ENCODE measurements around the gene NTMT1.

NTMT1 gene

GRCh38 chr9:129609486-129610212 lies 16.3 kb upstream of the NTMT1 start:
- H3K27me3 ChIP-seq (ENCODE audit: insufficient read depth, low read length): no peaks in the 10 kb centered on the region
- H3K36me3 ChIP-seq (ENCODE audit: insufficient read depth, low read length): no peaks in the 10 kb centered on the region
- H3K79me2 ChIP-seq (ENCODE audit: control insufficient read depth, insufficient read depth, low read length, unreplicated experiment): no peaks in the 10 kb centered on the region
- H3K4me1 ChIP-seq (ENCODE audit: control insufficient read depth, insufficient read depth, low read length, unreplicated experiment): peaks cover 19% of the 10 kb centered on the region
- H3K27ac ChIP-seq (ENCODE audit: low read depth, low read length): no peak overlapping the region
- H3K4me3 ChIP-seq (ENCODE audit: low read depth, low read length): peak overlapping the region; percentile 95
- no peak overlapping the region for H2AFZ ChIP-seq (ENCODE audit: low read length, unreplicated experiment)

DNA sequence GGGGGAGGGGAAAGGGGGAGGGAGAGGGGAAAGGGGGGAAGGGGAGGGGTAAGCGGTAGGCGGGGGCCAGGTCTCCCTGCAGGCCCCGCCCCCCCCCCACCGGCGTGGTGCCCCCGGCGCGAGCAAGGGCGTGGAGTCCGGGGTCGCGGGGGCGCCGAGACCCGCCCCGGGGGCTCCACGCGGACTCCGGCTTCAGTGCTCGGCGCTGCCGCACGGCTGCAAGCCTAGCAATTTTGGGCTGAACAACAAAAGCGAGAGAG lies 15.8 kb upstream of the NTMT1 start:
- H3K4me1 ChIP-seq (ENCODE audit: control insufficient read depth, insufficient read depth, low read length, unreplicated experiment): peaks cover 19% of the 10 kb centered on the region
- no peaks in the 10 kb centered on the region for H3K27me3 ChIP-seq (ENCODE audit: insufficient read depth, low read length)
- peak overlapping the region; percentile 70 for H2AFZ ChIP-seq (ENCODE audit: low read length, unreplicated experiment)
- no peaks in the 10 kb centered on the region for H3K79me2 ChIP-seq (ENCODE audit: control insufficient read depth, insufficient read depth, low read length, unreplicated experiment)
- H3K4me3 ChIP-seq (ENCODE audit: low read depth, low read length): peak overlapping the region; percentile 95
- H3K27ac ChIP-seq (ENCODE audit: low read depth, low read length): no peak overlapping the region
- no peaks in the 10 kb centered on the region for H3K36me3 ChIP-seq (ENCODE audit: insufficient read depth, low read length)

DNA sequence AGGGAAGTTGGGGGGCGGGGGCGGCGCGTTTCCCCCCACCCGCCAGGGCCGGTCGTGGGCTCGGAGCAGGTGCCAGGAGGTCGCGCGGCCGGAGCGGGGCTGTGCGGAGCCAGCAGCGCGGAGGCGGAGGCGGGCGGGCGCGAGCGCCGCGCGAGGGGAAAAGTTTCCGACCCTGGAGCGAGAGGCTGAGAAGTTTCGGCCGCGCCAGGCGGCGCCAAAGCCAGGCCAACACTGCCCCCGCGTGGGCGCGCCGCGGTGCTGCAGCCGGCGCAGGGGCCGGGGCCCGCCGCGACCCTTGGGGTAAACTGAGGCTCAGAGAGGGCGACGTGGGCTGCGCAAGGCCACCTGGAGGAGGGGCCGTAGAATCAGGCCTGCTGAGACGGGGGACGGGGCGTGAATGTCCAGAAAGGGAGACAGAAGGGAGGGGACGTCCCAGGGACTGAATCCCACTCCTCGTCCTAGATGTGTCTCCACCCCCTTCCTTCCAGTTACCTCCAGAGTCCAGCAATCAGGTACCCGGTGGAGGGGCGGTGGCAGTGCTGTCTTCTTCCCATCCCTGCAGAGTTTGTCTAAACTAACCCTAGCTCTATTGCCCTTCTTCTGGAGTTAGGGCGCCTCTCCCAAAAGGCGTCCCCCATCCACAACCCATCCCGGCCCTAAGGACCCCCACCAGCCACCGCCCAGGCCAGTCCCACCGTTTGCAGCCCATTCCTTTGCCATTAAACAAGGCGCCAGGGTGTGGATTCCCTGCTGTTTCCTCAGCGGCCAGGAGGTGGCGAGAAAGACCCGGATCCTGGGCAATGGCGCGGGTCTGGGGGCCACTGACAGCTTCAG lies 15.3 kb upstream of the NTMT1 start:
- Histone ChIP-seq H2AFZ (ENCODE audit: low read length, unreplicated experiment) (peak overlapping the region; percentile 70), H3K27ac (ENCODE audit: low read depth, low read length) (no peak overlapping the region), H3K27me3 (ENCODE audit: insufficient read depth, low read length) (no peaks in the 10 kb centered on the region), H3K4me1 (ENCODE audit: control insufficient read depth, insufficient read depth, low read length, unreplicated experiment) (peaks cover 19% of the 10 kb centered on the region), H3K4me3 (ENCODE audit: low read depth, low read length) (peak overlapping the region; percentile 95), H3K36me3 (ENCODE audit: insufficient read depth, low read length) (no peaks in the 10 kb centered on the region), H3K79me2 (ENCODE audit: control insufficient read depth, insufficient read depth, low read length, unreplicated experiment) (no peaks in the 10 kb centered on the region)

DNA sequence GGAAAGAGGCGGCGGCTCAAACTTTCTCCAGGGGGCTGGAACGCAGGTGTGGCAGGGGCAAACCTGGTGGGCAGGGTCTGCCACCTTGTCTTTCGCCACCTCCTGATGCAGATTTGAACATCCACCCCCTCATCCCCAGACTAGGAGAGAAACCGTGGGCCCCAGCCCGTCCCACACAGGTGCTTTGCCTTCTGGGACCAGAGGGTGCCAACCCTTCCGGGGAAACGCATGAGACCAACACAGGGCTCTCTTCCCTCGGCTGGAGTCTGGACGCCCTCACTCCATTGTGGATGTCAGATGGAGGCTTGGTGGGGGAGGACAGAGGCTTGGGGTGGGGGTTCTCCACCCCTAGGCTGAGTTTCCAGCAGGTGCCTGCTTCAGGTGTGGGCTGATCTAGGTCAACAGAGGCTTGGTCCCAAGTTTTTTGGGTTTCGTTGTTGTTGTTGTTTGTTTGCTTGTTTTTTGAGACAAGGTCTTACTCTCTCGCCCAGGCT lies 14.6 kb upstream of the NTMT1 start:
- Histone ChIP-seq H3K4me3 (ENCODE audit: low read depth, low read length) (peak overlapping the region; percentile 95; the same call in 1 of the 2 replicates), H3K79me2 (ENCODE audit: control insufficient read depth, insufficient read depth, low read length, unreplicated experiment) (no peaks in the 10 kb centered on the region), H3K36me3 (ENCODE audit: insufficient read depth, low read length) (no peaks in the 10 kb centered on the region), H3K27ac (ENCODE audit: low read depth, low read length) (no peak overlapping the region), H3K27me3 (ENCODE audit: insufficient read depth, low read length) (no peaks in the 10 kb centered on the region), H3K4me1 (ENCODE audit: control insufficient read depth, insufficient read depth, low read length, unreplicated experiment) (peaks cover 19% of the 10 kb centered on the region), H2AFZ (ENCODE audit: low read length, unreplicated experiment) (no peak overlapping the region)

GRCh38 chr9:129612123-129612522 lies 13.8 kb upstream of the NTMT1 start:
- Histone ChIP-seq H2AFZ (ENCODE audit: low read length, unreplicated experiment) (no peak overlapping the region), H3K4me3 (ENCODE audit: low read depth, low read length) (no peak overlapping the region), H3K36me3 (ENCODE audit: insufficient read depth, low read length) (no peaks in the 10 kb centered on the region), H3K27ac (ENCODE audit: low read depth, low read length) (no peak overlapping the region), H3K79me2 (ENCODE audit: control insufficient read depth, insufficient read depth, low read length, unreplicated experiment) (no peaks in the 10 kb centered on the region), H3K27me3 (ENCODE audit: insufficient read depth, low read length) (no peaks in the 10 kb centered on the region), H3K4me1 (ENCODE audit: control insufficient read depth, insufficient read depth, low read length, unreplicated experiment) (peaks cover 17% of the 10 kb centered on the region)

- Histone ChIP-seq H3K4me1 (ENCODE audit: control insufficient read depth, insufficient read depth, low read length, unreplicated experiment) (peaks cover 12% of the 10 kb centered on the region), H3K27me3 (ENCODE audit: insufficient read depth, low read length) (no peaks in the 10 kb centered on the region), H2AFZ (ENCODE audit: low read length, unreplicated experiment) (no peak overlapping the region), H3K36me3 (ENCODE audit: insufficient read depth, low read length) (no peaks in the 10 kb centered on the region), H3K79me2 (ENCODE audit: control insufficient read depth, insufficient read depth, low read length, unreplicated experiment) (no peaks in the 10 kb centered on the region), H3K4me3 (ENCODE audit: low read depth, low read length) (no peak overlapping the region), H3K27ac (ENCODE audit: low read depth, low read length) (no peak overlapping the region)
These were observed 13.0 kb upstream of the NTMT1 start for GRCh38 chr9:129612815-129613519.

- Histone ChIP-seq H3K27ac (ENCODE audit: low read depth, low read length) (no peak overlapping the region), H3K4me1 (ENCODE audit: control insufficient read depth, insufficient read depth, low read length, unreplicated experiment) (peaks cover 9% of the 10 kb centered on the region), H3K4me3 (ENCODE audit: low read depth, low read length) (no peak overlapping the region), H2AFZ (ENCODE audit: low read length, unreplicated experiment) (no peak overlapping the region), H3K36me3 (ENCODE audit: insufficient read depth, low read length) (no peaks in the 10 kb centered on the region), H3K79me2 (ENCODE audit: control insufficient read depth, insufficient read depth, low read length, unreplicated experiment) (no peaks in the 10 kb centered on the region), H3K27me3 (ENCODE audit: insufficient read depth, low read length) (no peaks in the 10 kb centered on the region)
These were observed 12.3 kb upstream of the NTMT1 start for GRCh38 chr9:129613520-129614175.

DNA sequence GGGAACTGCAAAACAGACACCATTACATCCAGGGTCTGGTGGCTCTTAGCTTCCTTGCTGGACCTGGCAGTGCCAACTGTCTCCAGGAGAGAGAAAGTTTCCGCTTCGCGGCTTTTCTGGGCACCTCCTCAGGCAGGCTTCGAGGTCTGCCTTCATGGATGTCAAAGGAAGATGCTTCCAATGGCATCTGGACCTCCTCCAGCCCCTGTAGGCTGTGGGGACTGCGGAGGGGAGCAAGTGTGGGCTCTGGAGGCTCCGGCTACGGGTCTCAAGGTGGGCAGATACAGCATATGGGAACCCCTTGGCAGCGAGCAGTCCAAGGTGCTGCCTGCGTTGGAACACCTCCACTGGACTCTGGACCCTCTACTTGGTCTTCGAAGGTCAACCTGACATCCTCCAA lies 11.0 kb upstream of the NTMT1 start:
- Histone ChIP-seq H2AFZ (ENCODE audit: low read length, unreplicated experiment) (no peak overlapping the region), H3K27me3 (ENCODE audit: insufficient read depth, low read length) (no peaks in the 10 kb centered on the region), H3K4me3 (ENCODE audit: low read depth, low read length) (no peak overlapping the region), H3K27ac (ENCODE audit: low read depth, low read length) (no peak overlapping the region), H3K4me1 (ENCODE audit: control insufficient read depth, insufficient read depth, low read length, unreplicated experiment) (peaks cover 5% of the 10 kb centered on the region), H3K79me2 (ENCODE audit: control insufficient read depth, insufficient read depth, low read length, unreplicated experiment) (no peaks in the 10 kb centered on the region), H3K36me3 (ENCODE audit: insufficient read depth, low read length) (no peaks in the 10 kb centered on the region)

- Histone ChIP-seq H3K79me2 (ENCODE audit: control insufficient read depth, insufficient read depth, low read length, unreplicated experiment) (no peaks in the 10 kb centered on the region), H3K36me3 (ENCODE audit: insufficient read depth, low read length) (no peaks in the 10 kb centered on the region), H2AFZ (ENCODE audit: low read length, unreplicated experiment) (no peak overlapping the region), H3K4me1 (ENCODE audit: control insufficient read depth, insufficient read depth, low read length, unreplicated experiment) (peaks cover 5% of the 10 kb centered on the region), H3K27me3 (ENCODE audit: insufficient read depth, low read length) (no peaks in the 10 kb centered on the region), H3K27ac (ENCODE audit: low read depth, low read length) (no peak overlapping the region), H3K4me3 (ENCODE audit: low read depth, low read length) (no peak overlapping the region)
These were observed 10.3 kb upstream of the NTMT1 start for GRCh38 chr9:129615407-129616285.

- Histone ChIP-seq H3K27me3 (ENCODE audit: insufficient read depth, low read length) (no peaks in the 10 kb centered on the region), H3K79me2 (ENCODE audit: control insufficient read depth, insufficient read depth, low read length, unreplicated experiment) (no peaks in the 10 kb centered on the region), H2AFZ (ENCODE audit: low read length, unreplicated experiment) (no peak overlapping the region), H3K36me3 (ENCODE audit: insufficient read depth, low read length) (no peaks in the 10 kb centered on the region), H3K4me1 (ENCODE audit: control insufficient read depth, insufficient read depth, low read length, unreplicated experiment) (peaks cover 5% of the 10 kb centered on the region), H3K27ac (ENCODE audit: low read depth, low read length) (no peak overlapping the region), H3K4me3 (ENCODE audit: low read depth, low read length) (no peak overlapping the region)
These were observed 8.8 kb upstream of the NTMT1 start for GRCh38 chr9:129617167-129617566.

All from ACC112 (cell line).